Ascending aorta (tissue), 2 donors: ENCODE measurements around the gene PDE9A. TPM values are rescaled to one million over a fixed set of nuclear protein-coding genes. Genes with fewer than 3 reads are reported as not detected.

Experiments
- DNase-seq, 2 donors: peaks; one replicate each; pipeline ENCODE4 v3.0.0-alpha.2; 2019; ENCODE audit warnings: low spot score in 2 of 2
- H3K27ac ChIP-seq, 2 donors: fragments of 200-600 bp; sonication (generic); one replicate each; pipeline ENCODE4 v1.5.1; 2016 to 2017; ENCODE audit warnings: mild to moderate bottlenecking in 1 of 2
- H3K27me3 ChIP-seq: fragments of 200-600 bp; sonication (generic); one replicate; pipeline ENCODE4 v1.5.1; 2017
- H3K36me3 ChIP-seq, 2 donors: fragments of 200-600 bp; sonication (generic); one replicate each; pipeline ENCODE4 v1.5.1; 2016
- H3K4me1 ChIP-seq, 2 donors: fragments of 200-600 bp; sonication (generic); one replicate each; pipeline ENCODE4 v1.5.1; 2016 to 2017; ENCODE audit warnings: mild to moderate bottlenecking in 1 of 2
- H3K4me3 ChIP-seq, 2 donors: fragments of 200-600 bp; sonication (generic); one replicate each; pipeline ENCODE4 v1.5.1; 2016 to 2017; ENCODE audit warnings: mild to moderate bottlenecking in 1 of 2
- H3K9me3 ChIP-seq, 2 donors: fragments of 200-600 bp; sonication (generic); one replicate each; pipeline ENCODE4 v1.5.1; 2016
- CTCF ChIP-seq, 3 experiments: fragments of 200-600 bp in 2 of 3; fragments of 450-650 bp in 1 of 3; sonication (generic) in 2 of 3; IDR thresholded peaks; one replicate each; pipeline ENCODE4 v1.5.1; 2016 to 2019; ENCODE audit warnings: antibody characterized with exemption in 3 of 3, mild to moderate bottlenecking in 1 of 3, moderate library complexity in 1 of 3
- intact Hi-C: fragments of 100-400 bp; cut with DNase I; formaldehyde crosslinking; loops from one replicate; pipeline ENCODE4 v1.15.1; 2023
- total RNA-seq: library from RNA; depleted of rRNA; stranded (reverse); fragments of >200 nt; gene quantifications from one replicate; pipeline ENCODE4 v1.1.0, GENCODE V29; 2016

Gene PDE9A
- total RNA-seq, 1 donor from 2014 or later, result 2.2 TPM

- intact Hi-C loops, result no loop called here
- H3K9me3 ChIP-seq, result no peaks in the 10 kb centered on the region
- no peak for DNase-seq
- H3K4me3 ChIP-seq, result no peak overlapping the region
- H3K4me1 ChIP-seq, result no peaks in the 10 kb centered on the region
- no peaks in the 10 kb centered on the region for H3K27me3 ChIP-seq
- TF ChIP-seq CTCF (IDR thresholded peaks at IDR 0.05), result no peak
- H3K27ac ChIP-seq, result no peak overlapping the region
- H3K36me3 ChIP-seq, result no peaks in the 10 kb centered on the region
Measured at GRCh38 chr21:42703136-42703908, 49.9 kb downstream of the PDE9A start.

DNA sequence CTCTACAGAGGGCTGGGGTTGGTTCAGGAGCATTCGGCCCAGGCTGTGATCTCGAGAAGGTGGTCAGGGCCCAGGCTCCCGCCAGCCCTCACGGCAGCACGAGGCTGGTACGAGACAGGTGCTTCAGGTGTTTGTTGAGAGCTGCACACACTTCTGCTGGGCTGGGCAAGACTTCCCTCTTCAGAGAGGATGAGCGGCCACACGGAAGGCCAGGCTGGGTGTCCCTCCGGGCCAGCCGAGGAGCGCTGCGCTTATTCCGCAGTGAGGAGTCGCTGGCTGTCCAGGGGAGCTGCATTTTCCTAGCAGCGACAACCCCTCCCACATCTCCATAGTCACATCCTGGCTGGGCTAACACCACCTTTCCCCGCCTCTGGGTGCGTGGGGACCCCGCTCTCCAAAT is 50.5 kb downstream of the PDE9A start:
- Histone ChIP-seq H3K36me3 (no peaks in the 10 kb centered on the region), H3K27ac (no peak overlapping the region), H3K4me3 (no peak overlapping the region), H3K27me3 (no peaks in the 10 kb centered on the region), H3K4me1 (no peaks in the 10 kb centered on the region), H3K9me3 (no peaks in the 10 kb centered on the region)
- intact Hi-C loops, result no loop called here
- no peak for DNase-seq
- TF ChIP-seq CTCF (IDR thresholded peaks at IDR 0.05), result no peak

- H3K9me3 ChIP-seq, result no peaks in the 10 kb centered on the region
- no peak overlapping the region for H3K4me3 ChIP-seq
- DNase-seq, result no peak
- intact Hi-C loops, result no loop called here
- no peak for TF ChIP-seq CTCF (IDR thresholded peaks at IDR 0.05)
- no peak overlapping the region for H3K27ac ChIP-seq
- no peaks in the 10 kb centered on the region for H3K36me3 ChIP-seq
- no peaks in the 10 kb centered on the region for H3K4me1 ChIP-seq
- H3K27me3 ChIP-seq, result no peaks in the 10 kb centered on the region
Measured at GRCh38 chr21:42704861-42705260, 51.4 kb downstream of the PDE9A start.

- Histone ChIP-seq H3K27ac (no peak overlapping the region), H3K4me3 (no peak overlapping the region), H3K9me3 (no peaks in the 10 kb centered on the region), H3K4me1 (no peaks in the 10 kb centered on the region), H3K27me3 (no peaks in the 10 kb centered on the region), H3K36me3 (no peaks in the 10 kb centered on the region)
- intact Hi-C loops, result no loop called here
- DNase-seq, result no peak
- TF ChIP-seq CTCF (IDR thresholded peaks at IDR 0.05), result no peak
Measured at GRCh38 chr21:42705346-42705745, 51.9 kb downstream of the PDE9A start.

- no peaks in the 10 kb centered on the region for H3K36me3 ChIP-seq
Measured at GRCh38 chr21:42705746-42706374, 52.4 kb downstream of the PDE9A start.

More at GRCh38 chr21:42705746-42706374, 52.4 kb downstream of the PDE9A start:
- Histone ChIP-seq H3K9me3 (no peaks in the 10 kb centered on the region), H3K4me3 (no peak overlapping the region), H3K27me3 (no peaks in the 10 kb centered on the region), H3K4me1 (no peaks in the 10 kb centered on the region), H3K27ac (no peak overlapping the region)
- TF ChIP-seq CTCF (IDR thresholded peaks at IDR 0.05), result no peak
- intact Hi-C loops, result no loop called here
- no peak for DNase-seq
